Epithelial cell of umbilical artery (primary cell): ENCODE results near the gene ZDHHC5. TPM values are rescaled to one million over a fixed set of nuclear protein-coding genes. Genes with fewer than 3 reads are reported as not detected.

ENCODE experiments used
- total RNA-seq: library from RNA; depleted of rRNA; stranded (reverse); fragments of >200 nt; gene quantifications from 2 replicates; pipeline ENCODE4 v1.2.3, GENCODE V29; 2014

The ZDHHC5 gene, protein sequence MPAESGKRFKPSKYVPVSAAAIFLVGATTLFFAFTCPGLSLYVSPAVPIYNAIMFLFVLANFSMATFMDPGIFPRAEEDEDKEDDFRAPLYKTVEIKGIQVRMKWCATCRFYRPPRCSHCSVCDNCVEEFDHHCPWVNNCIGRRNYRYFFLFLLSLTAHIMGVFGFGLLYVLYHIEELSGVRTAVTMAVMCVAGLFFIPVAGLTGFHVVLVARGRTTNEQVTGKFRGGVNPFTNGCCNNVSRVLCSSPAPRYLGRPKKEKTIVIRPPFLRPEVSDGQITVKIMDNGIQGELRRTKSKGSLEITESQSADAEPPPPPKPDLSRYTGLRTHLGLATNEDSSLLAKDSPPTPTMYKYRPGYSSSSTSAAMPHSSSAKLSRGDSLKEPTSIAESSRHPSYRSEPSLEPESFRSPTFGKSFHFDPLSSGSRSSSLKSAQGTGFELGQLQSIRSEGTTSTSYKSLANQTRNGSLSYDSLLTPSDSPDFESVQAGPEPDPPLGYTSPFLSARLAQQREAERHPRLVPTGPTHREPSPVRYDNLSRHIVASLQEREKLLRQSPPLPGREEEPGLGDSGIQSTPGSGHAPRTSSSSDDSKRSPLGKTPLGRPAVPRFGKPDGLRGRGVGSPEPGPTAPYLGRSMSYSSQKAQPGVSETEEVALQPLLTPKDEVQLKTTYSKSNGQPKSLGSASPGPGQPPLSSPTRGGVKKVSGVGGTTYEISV
- total RNA-seq = 24.7 and 33.3 TPM in 2 replicates

GRCh38 chr11:57667736-57668433, at the start of gene ZDHHC5:
Gene ZDHHC5, plus strand, starts transcription at chr11:57668114. Its CDS starts 4,977 bp downstream, at chr11:57673091.

GRCh38 chr11:57649826-57650738, 17.8 kb upstream of the ZDHHC5 start, which contains the start of gene YPEL4:
Gene YPEL4, minus strand, starts transcription at chr11:57649912. Its CDS starts 2,805 bp downstream, at chr11:57647107.

DNA sequence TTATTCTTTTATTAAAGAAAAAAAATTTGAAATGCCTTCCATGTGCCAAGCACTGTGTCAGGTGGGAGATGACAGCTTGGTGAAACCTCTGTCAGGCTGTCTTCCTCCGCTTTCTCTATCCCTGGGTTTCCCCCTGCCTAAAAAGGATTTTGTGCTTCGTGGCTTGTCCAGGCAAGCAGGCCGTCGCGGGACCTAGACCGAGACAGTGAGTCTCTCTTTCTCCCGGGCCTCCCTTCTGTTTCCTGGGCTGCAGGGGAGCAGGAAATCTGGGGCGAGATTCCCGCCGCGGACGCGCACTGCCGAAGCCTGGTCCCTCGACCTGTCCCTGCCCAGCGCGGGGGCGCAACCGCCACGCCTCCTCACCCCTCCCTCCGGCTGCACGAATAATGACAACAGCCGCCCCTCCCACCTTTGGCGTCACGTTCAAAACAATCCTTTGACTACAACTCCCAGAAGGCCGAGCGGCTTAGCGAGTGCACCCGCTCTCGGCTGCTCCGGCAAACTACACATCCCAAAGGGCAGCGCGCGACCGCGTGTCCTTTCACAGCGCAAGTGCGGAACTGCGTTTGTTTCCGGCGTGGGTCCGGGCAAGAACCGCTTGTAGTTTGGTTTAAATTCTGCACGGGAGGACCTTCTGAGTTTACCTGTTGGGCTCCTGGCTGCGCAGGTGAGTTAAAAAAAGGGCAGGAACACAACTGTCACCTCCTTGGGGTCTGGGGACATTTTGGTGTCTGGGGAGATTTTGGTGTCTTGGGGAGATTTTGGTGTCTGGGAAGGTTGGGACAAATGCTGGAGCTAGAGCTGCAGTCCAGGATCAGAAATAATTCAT, 10.5 kb upstream of the ZDHHC5 start, which contains the start of gene CLP1:
CLP1 (plus strand) TSS at position 569 of the 829 bp plus-strand sequence. CDS start 1,715 bp downstream, outside the sequence.

GRCh38 chr11:57711414-57712255, 43.7 kb downstream of the ZDHHC5 start, which contains the start of gene MED19:
Gene MED19, minus strand, starts transcription at chr11:57712215. Its CDS starts 36 bp downstream, at chr11:57712179.

DNA sequence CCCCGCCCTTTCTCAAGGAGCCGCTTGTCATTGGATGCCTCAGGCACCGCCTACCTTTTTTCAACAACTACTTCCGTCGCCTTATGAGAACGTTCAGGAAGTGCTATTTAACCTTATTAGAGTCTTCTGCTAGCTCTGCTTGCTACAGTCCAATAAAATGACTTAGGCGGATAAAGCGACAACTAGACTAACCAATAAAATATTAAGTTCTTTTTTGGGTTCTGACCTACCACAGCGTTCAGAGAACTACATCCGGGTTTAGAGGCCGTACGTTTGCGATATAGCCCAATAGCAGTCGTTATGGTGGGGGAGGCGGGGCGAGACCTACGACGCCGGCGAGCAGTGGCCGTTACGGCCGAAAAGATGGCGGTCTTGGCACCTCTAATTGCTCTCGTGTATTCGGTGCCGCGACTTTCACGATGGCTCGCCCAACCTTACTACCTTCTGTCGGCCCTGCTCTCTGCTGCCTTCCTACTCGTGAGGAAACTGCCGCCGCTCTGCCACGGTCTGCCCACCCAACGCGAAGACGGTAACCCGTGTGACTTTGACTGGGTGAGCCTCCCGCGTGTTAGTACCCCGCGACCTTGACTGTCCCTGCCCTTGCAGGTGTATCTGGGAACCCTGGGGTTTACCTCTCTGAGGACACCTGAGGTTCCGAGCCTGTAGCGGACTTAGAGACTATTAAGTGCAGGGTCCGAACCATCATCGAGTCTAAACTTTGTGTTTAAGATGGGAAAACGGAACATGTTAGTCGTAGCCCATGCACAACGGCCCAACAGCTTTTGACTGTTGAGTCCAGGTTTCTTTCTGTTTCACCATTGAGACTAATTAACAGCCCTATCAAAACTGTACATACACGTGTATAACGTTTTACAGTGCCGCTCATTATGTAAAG, 44.6 kb downstream of the ZDHHC5 start, which contains the start of gene TMX2:
TMX2 (plus strand) TSS at position 338 of the 895 bp plus-strand sequence; CDS start at position 364, 26 bp downstream.

DNA sequence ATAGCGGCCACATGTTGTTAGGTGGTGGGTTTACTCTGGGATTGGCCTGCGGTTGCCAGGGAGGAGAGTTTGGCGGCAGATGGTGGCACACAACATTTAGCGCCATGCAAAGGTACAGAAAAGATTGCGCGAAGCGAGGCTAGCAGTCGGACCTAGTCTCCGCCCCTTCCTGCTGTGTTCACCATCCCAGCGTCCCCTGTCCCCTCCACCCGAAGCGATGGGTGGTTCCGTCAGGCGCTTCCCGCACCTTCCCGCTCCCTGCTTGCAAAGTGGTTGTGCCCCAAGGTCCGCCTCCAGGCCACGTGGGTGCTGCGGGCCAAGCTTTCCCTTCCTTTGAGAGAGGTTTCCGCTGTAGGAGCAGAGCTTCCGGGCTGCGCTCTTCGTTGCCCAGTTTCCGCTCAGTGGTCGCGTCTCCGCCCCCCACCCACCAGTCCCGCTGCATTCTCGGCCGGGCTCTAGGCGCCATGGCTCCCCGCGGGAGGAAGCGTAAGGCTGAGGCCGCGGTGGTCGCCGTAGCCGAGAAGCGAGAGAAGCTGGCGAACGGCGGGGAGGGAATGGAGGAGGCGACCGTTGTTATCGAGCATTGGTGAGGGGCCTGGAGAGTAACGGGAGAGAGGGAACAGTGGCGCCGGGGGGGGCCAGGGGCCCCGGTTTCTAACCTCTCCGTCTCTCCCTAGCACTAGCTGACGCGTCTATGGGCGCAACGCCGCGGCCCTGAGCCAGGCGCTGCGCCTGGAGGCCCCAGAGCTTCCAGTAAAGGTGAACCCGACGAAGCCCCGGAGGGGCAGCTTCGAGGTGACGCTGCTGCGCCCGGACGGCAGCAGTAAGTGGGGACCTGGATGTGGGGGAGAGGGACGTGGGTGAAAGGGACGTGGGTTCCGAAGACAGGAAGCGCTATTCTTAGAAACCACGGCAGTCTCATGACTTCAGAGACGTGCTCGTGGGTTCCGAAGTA, 73.5 kb downstream of the ZDHHC5 start, which contains the start of gene SELENOH:
SELENOH (plus strand) TSS at position 360 of the 955 bp plus-strand sequence; CDS start at position 465, 105 bp downstream.

Other genes starting within 250 kb of the ZDHHC5 start
- gene SLC43A3, start 241.0 kb upstream of the ZDHHC5 start, total RNA-seq = 75.7 and 82.2 TPM in 2 replicates
- gene RTN4RL2, start 207.6 kb upstream of the ZDHHC5 start, total RNA-seq = under 0.01 and 0.15 TPM in 2 replicates
- gene SLC43A1, start 152.4 kb upstream of the ZDHHC5 start, total RNA-seq = 13.6 and 17.2 TPM in 2 replicates
- 65.0 and 81.3 TPM in 2 replicates for gene TIMM10, start 137.4 kb upstream of the ZDHHC5 start, total RNA-seq
- not detected in 2 replicates for gene SMTNL1, start 130.5 kb upstream of the ZDHHC5 start, total RNA-seq
- 17.9 and 76.9 TPM in 2 replicates for gene UBE2L6, start 100.4 kb upstream of the ZDHHC5 start, total RNA-seq
- under 0.01 and 0.46 TPM in 2 replicates for gene SERPING1, start 70.4 kb upstream of the ZDHHC5 start, total RNA-seq
- under 0.01 TPM in 1 of 2 replicates, not detected in the other for gene YPEL4, start 18.2 kb upstream of the ZDHHC5 start, total RNA-seq
- gene CLP1, start 10.4 kb upstream of the ZDHHC5 start, total RNA-seq = 28.3 and 31.5 TPM in 2 replicates
- 19.5 and 19.8 TPM in 2 replicates for gene MED19, start 44.1 kb downstream of the ZDHHC5 start, total RNA-seq
- 44.2 and 53.6 TPM in 2 replicates for gene TMX2, start 44.5 kb downstream of the ZDHHC5 start, total RNA-seq
- 106 and 115 TPM in 2 replicates for gene SELENOH, start 73.4 kb downstream of the ZDHHC5 start, total RNA-seq
- gene BTBD18, start 83.7 kb downstream of the ZDHHC5 start, total RNA-seq = not detected in 2 replicates
- gene CTNND1, start 93.7 kb downstream of the ZDHHC5 start, total RNA-seq = 172 and 178 TPM in 2 replicates